Psoas muscle (tissue), 8 donors: ENCODE data around the gene INVS. TPM values are rescaled to one million over a fixed set of nuclear protein-coding genes. Genes with fewer than 3 reads are reported as not detected.

ENCODE experiments used
- ATAC-seq, 4 donors: fragments of 200-7000 bp; cut with Tn5 transposase; one replicate each; pipeline ENCODE4 v1.9.1; 2020; ENCODE audit warnings: moderate library complexity in 3 of 4, mild to moderate bottlenecking in 2 of 4
- DNase-seq, 2 donors: peaks; one replicate each; pipeline ENCODE4 v3.0.0-alpha.2; 2020
- H3K27ac ChIP-seq: fragments of 200-600 bp; one replicate; pipeline ENCODE4 v1.8.0; 2022
- H3K27me3 ChIP-seq, 3 donors: fragments of 200-600 bp in 1 of 3; one replicate each; pipeline versions ENCODE4 v1.6.1 to v1.8.0; 2013 to 2022; ENCODE audit warnings: low read length in 2 of 3, mild to moderate bottlenecking in 2 of 3, moderate library complexity in 1 of 3; ENCODE audit not compliant: insufficient read depth in 3 of 3
- H3K36me3 ChIP-seq, 2 donors: fragments of 200-600 bp in 1 of 2; one replicate each; pipeline versions ENCODE4 v1.6.1 to v1.8.0; 2013 to 2022; ENCODE audit warnings: low read depth in 1 of 2, mild to moderate bottlenecking in 1 of 2, moderate library complexity in 1 of 2; ENCODE audit not compliant: insufficient read depth in 1 of 2
- H3K4me1 ChIP-seq: fragments of 200-600 bp; one replicate; pipeline ENCODE4 v1.8.0; 2022
- H3K4me3 ChIP-seq: fragments of 200-600 bp; one replicate; pipeline ENCODE4 v1.8.0; 2022; ENCODE audit warnings: mild to moderate bottlenecking
- H3K9me3 ChIP-seq: fragments of 200-600 bp; one replicate; pipeline ENCODE4 v1.8.0; 2022
- CTCF ChIP-seq: fragments of 200-600 bp; IDR thresholded peaks from one replicate; pipeline ENCODE4 v1.8.0; 2022; ENCODE audit warnings: antibody characterized with exemption
- WGBS, 3 donors: extraction: QIAGEN DNeasy Blood & Tissue Kit; methylation state at CpG; one replicate each; pipeline versions ENCODE4 v1.1.6 to v1.1.7; 2013; 5-methylcytosine and 5-hydroxymethylcytosine counted together
- intact Hi-C, 2 donors: fragments of 100-400 bp; cut with DNase I; formaldehyde crosslinking; loops; one replicate each; pipeline versions ENCODE4 v1.11.0 to v1.14.2; 2022
- polyA plus RNA-seq, 3 donors: library from polyadenylated mRNA; stranded (reverse); fragments of 200-250 nt; gene quantifications; one replicate each; pipeline ENCODE4 v1.2.3, GENCODE V29; 2013
- total RNA-seq, 4 donors: library from RNA; stranded (reverse); fragmentation: NEBNext Ultra II Directional in 2 of 4; extraction: Animal tissue kit (Norgen Biotek cat#: 25700) in 2 of 4; gene quantifications; one replicate each; pipeline versions ENCODE4 v1.2.1 to v1.2.4, GENCODE V29; 2021 to 2023
- donor health status: healthy with polysubstance abuse.
- donor health status: DM: no; HTN: no; CAD: no; lungs with moderate emphysema.
- donor health status: Bipolar disorder and iron deficiency.
- donor health status: healthy.
- donor health status: DM: yes; HTN: yes; CAD: no.
- donor health status: DM: no; HTN: no; CAD: no.
- donor health status: DM: no; HTN: no; CAD: no.
- donor health status: DM: yes; HTN: yes; CAD: no.

INVS gene
- total and polyA plus RNA-seq, 7 donors: 1.6 to 7.3 (median 5.7) TPM

GRCh38 chr9:100101608-100102007 is 2.6 kb downstream of the INVS start:
- H3K36me3 ChIP-seq: peaks cover 11 to 47% of the 10 kb centered on the region in 2 donors
- WGBS, 3 donors: 85 to 87% (median 86%) methylated on average over 6 of the region's 6 CpGs
- H3K27me3 ChIP-seq: no peaks in the 10 kb centered on the region
- H3K4me3 ChIP-seq: no peak overlapping the region
- H3K27ac ChIP-seq: no peak overlapping the region
- intact Hi-C loops: loop anchor here in 1 of 2 donors (10.0 kb wide), 1 partner anchor 1293 kb away; the partner anchor contains the start of genes MRPL50 and ZNF189
- no peak for TF ChIP-seq CTCF
- no peak for ATAC-seq
- H3K4me1 ChIP-seq: peaks cover 19% of the 10 kb centered on the region
- DNase-seq: no peak
- no peaks in the 10 kb centered on the region for H3K9me3 ChIP-seq

- no peak for TF ChIP-seq CTCF
- Histone ChIP-seq H3K27ac (no peak overlapping the region), H3K4me3 (no peak overlapping the region), H3K9me3 (no peaks in the 10 kb centered on the region), H3K36me3 (peaks cover 11 to 72% of the 10 kb centered on the region in 2 donors), H3K27me3 (no peaks in the 10 kb centered on the region), H3K4me1 (peaks cover 6% of the 10 kb centered on the region)
- intact Hi-C loops: loop anchor here in 1 of 2 donors (10.0 kb wide), 1 partner anchor 1290 kb away; the partner anchor contains the start of genes MRPL50 and ZNF189
- ATAC-seq (no peak), DNase-seq (no peak)
- 85 to 87% (median 86%) methylated on average over 4 of the region's 4 CpGs for WGBS, 3 donors
These were observed 5.3 kb downstream of the INVS start for GRCh38 chr9:100104314-100104713.

- H3K36me3 ChIP-seq: peaks cover 11 to 77% of the 10 kb centered on the region in 2 donors
- WGBS, 3 donors: 49 to 100% (median 59%) methylated on average over 1 of the region's 1 CpG
- intact Hi-C loops: loop anchor here in 1 of 2 donors (10.0 kb wide), 1 partner anchor 1289 kb away; the partner anchor contains the start of genes MRPL50 and ZNF189
These were observed 6.8 kb downstream of the INVS start for GRCh38 chr9:100105861-100106260.

DNA sequence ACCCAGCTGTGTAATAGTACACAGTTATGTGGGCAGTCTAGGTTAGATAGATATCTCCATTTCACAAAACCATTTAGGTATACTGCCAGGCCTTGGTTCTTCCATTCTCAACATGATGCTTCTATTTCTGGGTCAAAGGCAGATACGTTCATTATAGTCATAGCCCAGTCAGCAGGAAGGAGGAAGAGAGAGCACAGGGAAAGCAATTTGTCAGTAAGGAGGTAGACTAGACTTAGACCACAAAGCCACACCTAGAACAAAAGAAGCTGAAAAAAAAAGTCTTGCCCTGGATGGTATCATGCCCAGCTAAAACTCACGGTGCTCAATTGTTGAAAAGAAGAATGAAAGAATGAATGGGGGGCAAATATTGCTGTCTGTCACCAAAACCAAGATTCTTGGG is 7.6 kb downstream of the INVS start:
- Histone ChIP-seq H3K9me3 (no peaks in the 10 kb centered on the region), H3K36me3 (peaks cover 11 to 72% of the 10 kb centered on the region in 2 donors), H3K4me1 (peaks cover 10% of the 10 kb centered on the region), H3K27ac (peak overlapping the region; percentile 58), H3K4me3 (no peak overlapping the region), H3K27me3 (no peaks in the 10 kb centered on the region)
- DNase-seq: no peak
- TF ChIP-seq CTCF: no peak
- no peak for ATAC-seq
- 57 to 67% (median 66%) methylated on average over 2 of the region's 2 CpGs for WGBS, 3 donors
- intact Hi-C loops: loop anchor here in 1 of 2 donors (10.0 kb wide), 1 partner anchor 1288 kb away; the partner anchor contains the start of genes MRPL50 and ZNF189

More at GRCh38 chr9:100105861-100106260, 6.8 kb downstream of the INVS start:
- DNase-seq: no peak
- H3K4me1 ChIP-seq: peaks cover 6% of the 10 kb centered on the region
- H3K27me3 ChIP-seq: no peaks in the 10 kb centered on the region
- H3K27ac ChIP-seq: no peak overlapping the region
- no peak for ATAC-seq
- no peak for TF ChIP-seq CTCF
- no peak overlapping the region for H3K4me3 ChIP-seq
- no peaks in the 10 kb centered on the region for H3K9me3 ChIP-seq

DNA sequence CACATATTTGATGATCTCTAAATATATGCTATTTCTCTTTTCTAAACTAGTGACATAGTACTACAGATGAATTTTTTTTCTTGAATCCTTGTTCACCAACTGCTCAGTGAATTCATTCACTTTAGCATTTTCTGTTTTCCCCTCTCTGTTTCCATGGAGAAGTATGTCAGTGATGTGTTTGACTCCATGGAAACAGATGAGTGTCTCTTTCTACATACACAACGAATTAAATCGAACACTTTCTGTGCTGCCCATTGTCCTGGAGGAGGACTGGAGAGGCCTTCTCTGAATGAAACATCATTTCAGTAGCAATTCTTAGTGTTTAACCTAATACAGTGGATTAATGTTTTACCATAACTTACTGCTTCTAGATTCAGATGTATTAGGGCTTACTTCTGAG is 9.5 kb downstream of the INVS start:
- intact Hi-C loops: loop anchor here in 1 of 2 donors (10.0 kb wide), 1 partner anchor 1286 kb away; the partner anchor contains the start of genes MRPL50 and ZNF189

More for the DNA sequence above, 9.5 kb downstream of the INVS start:
- H3K27ac ChIP-seq: no peak overlapping the region
- peaks cover 11 to 61% of the 10 kb centered on the region in 2 donors for H3K36me3 ChIP-seq
- H3K4me3 ChIP-seq: no peak overlapping the region
- H3K4me1 ChIP-seq: peaks cover 17% of the 10 kb centered on the region
- DNase-seq (no peak), ATAC-seq (no peak)
- TF ChIP-seq CTCF: no peak
- no peaks in the 10 kb centered on the region for H3K9me3 ChIP-seq
- H3K27me3 ChIP-seq: no peaks in the 10 kb centered on the region
- 31 to 42% (median 37%) methylated on average over 2 of the region's 2 CpGs for WGBS, 3 donors
